OCI-LY3 (cell line): ENCODE measurements around the gene TCF12.

Experiments
- CTCF ChIP-seq: fragments of 200-600, 300-600 bp; sonication (generic); IDR thresholded peaks from 2 replicates; pipeline ENCODE4 v1.5.1; 2014; ENCODE audit warnings: antibody characterized with exemption, low read length, low read depth
- EZH2phosphoT487 ChIP-seq: fragments of 200-600 bp; shearing (Covaris generic); IDR thresholded peaks from 2 replicates; pipeline ENCODE4 v1.6.1; 2018; ENCODE audit warnings: antibody characterized with exemption, mixed run types, low read depth

DNA sequence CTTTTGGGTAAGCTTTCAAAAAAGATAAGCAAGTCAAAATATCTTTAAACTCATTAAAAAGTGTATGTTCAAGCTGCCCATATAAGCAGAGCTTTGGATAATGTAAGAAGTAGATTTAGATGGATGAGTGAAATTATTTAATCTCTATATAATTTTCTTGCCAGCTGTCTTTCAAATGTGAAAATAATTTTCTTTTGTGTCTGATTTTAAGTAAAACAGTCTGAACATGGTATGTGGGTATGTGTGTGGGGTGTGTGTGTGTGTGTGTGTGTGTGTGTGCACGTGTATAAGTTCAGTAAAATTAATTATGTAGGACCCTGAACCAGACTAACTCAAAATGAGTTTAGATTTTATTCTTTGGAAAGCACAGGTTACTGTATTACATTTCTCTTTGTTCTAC, 302.7 kb downstream of the TCF12 start:
- TF ChIP-seq EZH2phosphoT487 (no peak), CTCF (no peak)
